A549 (cell line): ENCODE results near the gene CST1. TPM values are rescaled to one million over a fixed set of nuclear protein-coding genes. Genes with fewer than 3 reads are reported as not detected.
"Not testable (repeated sequence)": the region's sequence is repeated elsewhere in the genome, so short reads cannot be mapped to it uniquely, and the experiment has no call there.

Source experiments
- ATAC-seq, 2 experiments: fragments of 200-7000 bp in 1 of 2; fragments of >200 bp in 1 of 2; cut with Nextera tagmentation in 1 of 2; cut with Tn5 transposase in 1 of 2; 3 replicates each; pipeline versions ENCODE4 v1.8.0 to v1.9.1; 2018 to 2020; ENCODE audit warnings: mild to moderate bottlenecking in 1 of 2, moderate library complexity in 1 of 2
- CTCF ChIA-PET: fragments of 300-600 bp; sonication (Branson Sonifier 250); formaldehyde crosslinking; extraction: SDS; loops from one replicate; lab custom pipeline; 2021; ENCODE audit warnings: antibody characterized with exemption, inconsistent platforms; lab: Yijun Ruan, JAX
- POLR2A ChIA-PET: fragments of 350-600 bp; formaldehyde crosslinking; extraction: SDS; loops from one replicate; lab custom pipeline; 2021; ENCODE audit warnings: antibody characterized with exemption, inconsistent platforms; lab: Yijun Ruan, JAX
- DNase-seq, 2 experiments: peaks; one replicate each; pipeline versions ENCODE4 v3.0.0 to v3.0.0-alpha.2; 2011 to 2016; ENCODE audit warnings: low read depth in 1 of 2, low spot score in 1 of 2
- FAIRE-seq: peaks from 2 replicates; lab custom pipeline; 2011; peaks lifted over from hg19 to GRCh38; lab: Jason Lieb, UNC
- H3K27ac ChIP-seq, 2 experiments: fragments of >200 bp; sonication (Bioruptor Twin); formaldehyde crosslinking; 3 replicates each; pipeline ENCODE4 v1.5.1; 2016 to 2017
- H3K4me1 ChIP-seq: fragments of >200 bp; sonication (Bioruptor Twin); formaldehyde crosslinking; 3 replicates; pipeline ENCODE4 v1.6.1; 2016
- H3K4me2 ChIP-seq: fragments of >200 bp; sonication (Bioruptor Twin); formaldehyde crosslinking; 3 replicates; pipeline ENCODE4 v1.6.1; 2016
- H3K4me3 ChIP-seq: fragments of >200 bp; sonication (Bioruptor Twin); formaldehyde crosslinking; 3 replicates; pipeline ENCODE4 v1.5.1; 2016
- H3K9me3 ChIP-seq: fragments of >200 bp; sonication (Bioruptor Twin); formaldehyde crosslinking; 3 replicates; pipeline ENCODE4 v1.6.1; 2016
- ATOH8 ChIP-seq: fragments of 250-450 bp; sonication (Bioruptor Pico); IDR thresholded peaks from 2 replicates; pipeline ENCODE4 v1.5.0; 2020; ENCODE audit warnings: low read depth, mild to moderate bottlenecking, moderate library complexity
- BCL3 ChIP-seq: fragments of >200 bp; sonication (Bioruptor Twin); formaldehyde crosslinking; IDR thresholded peaks from 3 replicates; pipeline ENCODE4 v1.6.1; 2016
- CBX8 ChIP-seq: fragments of 200-600 bp; sonication (generic); IDR thresholded peaks from 2 replicates; pipeline ENCODE4 v1.6.1; 2016
- CEBPB ChIP-seq, 2 experiments: fragments of >200 bp in 1 of 2; sonication (Bioruptor Twin) in 1 of 2; formaldehyde crosslinking in 1 of 2; IDR thresholded peaks; 2 replicates each; pipeline ENCODE4 v1.6.1; 2012 to 2016
- CHD2 ChIP-seq: fragments of 150-350 bp; IDR thresholded peaks from 2 replicates; pipeline ENCODE4 v1.6.1; 2014; ENCODE audit warnings: low read length; ENCODE audit not compliant: partially characterized antibody
- E2F6 ChIP-seq: IDR thresholded peaks from 2 replicates; pipeline ENCODE4 v1.6.1; 2012; ENCODE audit warnings: low read depth, borderline replicate concordance
- EHMT2 ChIP-seq: fragments of 200-600 bp; sonication (generic); IDR thresholded peaks from 2 replicates; pipeline ENCODE4 v1.6.1; 2016; ENCODE audit warnings: antibody characterized with exemption, low read depth, mild to moderate bottlenecking, moderate library complexity
- EP300 ChIP-seq, 2 experiments: fragments of >200 bp; sonication (Bioruptor Twin); formaldehyde crosslinking; IDR thresholded peaks; 2 replicates in 1 of 2; 3 replicates in 1 of 2; pipeline ENCODE4 v1.6.1; 2016 to 2017
- FOSB ChIP-seq: fragments of 250-450 bp; sonication (Bioruptor Pico); IDR thresholded peaks from 2 replicates; pipeline ENCODE4 v1.5.0; 2020; ENCODE audit warnings: mild to moderate bottlenecking, moderate library complexity
- HES2 ChIP-seq: fragments of >200 bp; sonication (Bioruptor Twin); formaldehyde crosslinking; IDR thresholded peaks from 2 replicates; pipeline ENCODE4 v1.6.1; 2016
- HEYL ChIP-seq: fragments of 250-450 bp; sonication (Bioruptor Pico); IDR thresholded peaks from 2 replicates; pipeline ENCODE4 v1.8.0; 2021; ENCODE audit warnings: mild to moderate bottlenecking, moderate library complexity
- HMGXB4 ChIP-seq: fragments of 250-450 bp; sonication (Bioruptor Pico); IDR thresholded peaks from 2 replicates; pipeline ENCODE4 v1.5.0; 2021; ENCODE audit warnings: mild to moderate bottlenecking, moderate library complexity, borderline replicate concordance
- HOXB13 ChIP-seq: fragments of 250-450 bp; sonication (Bioruptor Pico); IDR thresholded peaks from 2 replicates; pipeline ENCODE4 v1.5.0; 2020; ENCODE audit warnings: low read depth, mild to moderate bottlenecking, moderate library complexity
- HOXB5 ChIP-seq: fragments of 250-450 bp; sonication (Bioruptor Pico); IDR thresholded peaks from 2 replicates; pipeline ENCODE4 v1.5.0; 2020; ENCODE audit warnings: mild to moderate bottlenecking, moderate library complexity
- MAFK ChIP-seq: fragments of 450-650 bp; IDR thresholded peaks from 2 replicates; pipeline ENCODE4 v1.6.1; 2014; ENCODE audit not compliant: partially characterized antibody
- MAZ ChIP-seq: fragments of 150-350 bp; IDR thresholded peaks from 2 replicates; pipeline ENCODE4 v1.6.1; 2014; ENCODE audit warnings: antibody characterized with exemption, low read depth, low read length, borderline replicate concordance
- MYC ChIP-seq: IDR thresholded peaks from 2 replicates; pipeline ENCODE4 v1.6.1; 2012; ENCODE audit warnings: mild to moderate bottlenecking, inconsistent platforms, low read length, improper control_type of control experiment, borderline replicate concordance
- NR3C1 ChIP-seq: fragments of >200 bp; sonication (Bioruptor Twin); formaldehyde crosslinking; IDR thresholded peaks from 3 replicates; pipeline ENCODE4 v1.6.1; 2017
- POLR2A ChIP-seq: IDR thresholded peaks from 2 replicates; pipeline ENCODE4 v1.6.1; 2012; ENCODE audit warnings: mild to moderate bottlenecking, low read length
- POLR2AphosphoS2 ChIP-seq: conservative IDR thresholded peaks from 2 replicates; pipeline ENCODE4 v1.6.1; 2012; ENCODE audit warnings: low read length, improper control_type of control experiment, inconsistent platforms
- RCOR1 ChIP-seq: fragments of 150-350 bp; IDR thresholded peaks from 2 replicates; pipeline ENCODE4 v1.6.1; 2014; ENCODE audit warnings: antibody characterized with exemption, low read length, low read depth
- RFX5 ChIP-seq: fragments of 450-650 bp; IDR thresholded peaks from 2 replicates; pipeline ENCODE4 v1.7.1; 2014; ENCODE audit warnings: antibody characterized with exemption, mild to moderate bottlenecking, moderate library complexity
- RNF2 ChIP-seq: fragments of 200-600 bp; sonication (generic); IDR thresholded peaks from 2 replicates; pipeline ENCODE4 v1.6.1; 2016; ENCODE audit warnings: low read depth, mild to moderate bottlenecking, antibody characterized with exemption, moderate library complexity, borderline replicate concordance
- TP53 ChIP-seq: fragments of 250-450 bp; sonication (Bioruptor Pico); IDR thresholded peaks from 2 replicates; pipeline ENCODE4 v1.5.0; 2021; ENCODE audit warnings: mild to moderate bottlenecking, moderate library complexity
- USF2 ChIP-seq: fragments of 450-650 bp; IDR thresholded peaks from 2 replicates; pipeline ENCODE4 v1.6.1; 2014; ENCODE audit warnings: antibody characterized with exemption
- ZSCAN20 ChIP-seq: fragments of 250-450 bp; sonication (Bioruptor Pico); IDR thresholded peaks from 2 replicates; pipeline ENCODE4 v1.8.0; 2022; ENCODE audit warnings: mild to moderate bottlenecking, moderate library complexity
- WGBS: methylation state at CpG from one replicate; pipeline ENCODE4 v1.1.6; 2017; ENCODE audit errors: missing lambda C conversion rate; 5-methylcytosine and 5-hydroxymethylcytosine counted together
- polyA plus RNA-seq, 4 experiments: library from polyadenylated mRNA; depleted of rRNA in 3 of 4; stranded (reverse); fragments of >200 nt; fragmentation: RNase III in 1 of 4; extraction: RNeasy Plus Mini Kit Qiagen cat#74134 plus additional on column Dnase treatment in 1 of 4; gene quantifications; 2 replicates in 3 of 4; 3 replicates in 1 of 4; pipeline ENCODE4 v1.2.3, GENCODE V29; 2011 to 2017

The CST1 gene
- polyA plus RNA-seq, 2 of the 4 experiments (the other 2 are of a cell fraction), result 0.28 to 2.1 TPM

GRCh38 chr20:23746321-23746720, 4.4 kb downstream of the CST1 start:
- no peak for FAIRE-seq
- CTCF ChIA-PET, result no interaction called here
- WGBS, result 53% methylated on average over 6 of the region's 6 CpGs
- Histone ChIP-seq H3K4me2 (no peak overlapping the region), H3K9me3 (no peaks in the 10 kb centered on the region), H3K27ac (no peak overlapping the region), H3K4me1 (no peaks in the 10 kb centered on the region), H3K4me3 (no peak overlapping the region)
- DNase-seq, result no peak
- POLR2A ChIA-PET, result no interaction called here
- TF ChIP-seq CEBPB (IDR thresholded peaks at IDR 0.05) (no peak), RFX5 (no peak), HEYL (no peak), HOXB5 (no peak), EHMT2 (no peak), HOXB13 (CRISPR knock-in tag) (no peak), MAZ (no peak), ZSCAN20 (CRISPR knock-in tag) (no peak)
- TF ChIP-seq, all 56 proteins: peak for 0
- ATAC-seq, result no peak

- Histone ChIP-seq H3K27ac (no peak overlapping the region), H3K9me3 (no peaks in the 10 kb centered on the region), H3K4me1 (no peaks in the 10 kb centered on the region), H3K4me3 (no peak overlapping the region), H3K4me2 (no peak overlapping the region)
- no peak for FAIRE-seq
- TF ChIP-seq MAFK, result no peak
- no peak for TF ChIP-seq NR3C1
- TF ChIP-seq CEBPB (IDR thresholded peaks at IDR 0.05), result no peak
- TF ChIP-seq CBX8, result no peak
- TF ChIP-seq FOSB (CRISPR knock-in tag), result no peak
- no peak for TF ChIP-seq HES2
- no peak for TF ChIP-seq POLR2A
- no peak for TF ChIP-seq USF2
- no peak for TF ChIP-seq HOXB13 (CRISPR knock-in tag)
- no peak for TF ChIP-seq CHD2
- TF ChIP-seq TP53 (CRISPR knock-in tag), result no peak
- TF ChIP-seq RCOR1, result no peak
- TF ChIP-seq HMGXB4 (CRISPR knock-in tag), result no peak
- TF ChIP-seq HOXB5, result no peak
- WGBS, result 78% methylated on average over 2 of the region's 2 CpGs
- no peak for DNase-seq
- ChIA-PET POLR2A (no interaction called here), CTCF (no interaction called here)
- no peak for ATAC-seq
Measured at GRCh38 chr20:23745247-23745646, 5.5 kb downstream of the CST1 start.

- FAIRE-seq (no peak), DNase-seq (no peak), ATAC-seq (no peak)
- H3K27ac ChIP-seq, result no peak overlapping the region
- TF ChIP-seq NR3C1 (no peak), E2F6 (no peak), EP300 (IDR thresholded peaks at IDR 0.05) (no peak), HOXB13 (CRISPR knock-in tag) (no peak), POLR2AphosphoS2 (no peak), RNF2 (no peak), RCOR1 (no peak), HEYL (no peak), MYC (no peak), ATOH8 (CRISPR knock-in tag) (no peak), BCL3 (no peak)
- ChIA-PET CTCF (no interaction called here), POLR2A (no interaction called here)
- H3K9me3 ChIP-seq, result no peaks in the 10 kb centered on the region
- 11% methylated on average over 1 of the region's 1 CpG for WGBS
- no peaks in the 10 kb centered on the region for H3K4me1 ChIP-seq
- H3K4me2 ChIP-seq, result no peak overlapping the region
- no peak overlapping the region for H3K4me3 ChIP-seq
Measured at GRCh38 chr20:23744817-23745216, 5.9 kb downstream of the CST1 start.

- H3K4me3 ChIP-seq, H3K4me2 ChIP-seq, ATAC-seq, CTCF ChIA-PET, H3K27ac ChIP-seq, H3K4me1 ChIP-seq, FAIRE-seq, POLR2A ChIA-PET, DNase-seq, H3K9me3 ChIP-seq: not testable (repeated sequence)
- WGBS, result 30% methylated on average over 3 of the region's 3 CpGs
Measured at GRCh38 chr20:23735391-23735790, 15.3 kb downstream of the CST1 start.
